Ovary (tissue), 3 donors: ENCODE results near the gene CEP20.

Experiments used
- CTCF ChIP-seq, 3 donors: fragments of 450-650 bp in 2 of 3; fragments of 200-600 bp in 1 of 3; IDR thresholded peaks; one replicate each; pipeline versions ENCODE4 v1.5.1 to v1.8.0; 2016 to 2022; ENCODE audit warnings: antibody characterized with exemption in 3 of 3, mild to moderate bottlenecking in 1 of 3
- EP300 ChIP-seq: sonication (generic); formaldehyde crosslinking; IDR thresholded peaks from one replicate; pipeline ENCODE4 v1.6.1; 2017; ENCODE audit warnings: antibody characterized with exemption
- POLR2A ChIP-seq: fragments of 450-650 bp; IDR thresholded peaks from one replicate; pipeline ENCODE4 v1.6.1; 2017; ENCODE audit warnings: antibody characterized with exemption, mild to moderate bottlenecking, moderate library complexity
- donor health status: DM: no; HTN: no; CAD: no.

GRCh38 chr16:15891508-15891907, 3.1 kb upstream of the CEP20 start:
- TF ChIP-seq CTCF (IDR thresholded peaks at IDR 0.05) (no peak), POLR2A (no peak), EP300 (no peak)
